SU-DHL-6 (cell line): Measurements from ENCODE around the gene HHAT.

Experiments used
- H2AFZ ChIP-seq: fragments of 200-600 bp; sonication (generic); 2 replicates; pipeline ENCODE4 v1.6.1; 2014; ENCODE audit warnings: low read depth, mild to moderate bottlenecking, moderate library complexity, mixed read lengths, antibody characterized with exemption, low read length; ENCODE audit not compliant: severe bottlenecking
- H3F3A ChIP-seq: fragments of 200-600 bp; shearing (Covaris generic); 2 replicates; pipeline ENCODE4 v1.6.0; 2016; ENCODE audit warnings: antibody characterized with exemption, mild to moderate bottlenecking; ENCODE audit not compliant: insufficient read depth
- H3K27ac ChIP-seq: fragments of 200-600 bp; sonication (generic); 2 replicates; pipeline ENCODE4 v1.5.1; 2016; ENCODE audit warnings: low read depth, mild to moderate bottlenecking, low read length, moderate library complexity, mixed read lengths
- H3K27me3 ChIP-seq: fragments of 200-600 bp; sonication (generic), shearing (Covaris generic); 2 replicates; pipeline ENCODE4 v1.6.0; 2014; ENCODE audit warnings: mild to moderate bottlenecking, low read length
- H3K36me3 ChIP-seq: fragments of 200-600 bp; sonication (generic); 2 replicates; pipeline ENCODE4 v1.6.1; 2014; ENCODE audit warnings: mild to moderate bottlenecking, low read length, mixed read lengths
- H3K4me2 ChIP-seq: fragments of 300-600, 200-600 bp; shearing (Covaris generic), sonication (generic); 2 replicates; pipeline ENCODE4 v1.6.0; 2014; ENCODE audit warnings: low read length, low read depth, mild to moderate bottlenecking; ENCODE audit not compliant: poor library complexity, severe bottlenecking
- H3K4me3 ChIP-seq: fragments of 200-600 bp; sonication (generic); 2 replicates; pipeline ENCODE4 v1.5.1; 2014; ENCODE audit warnings: antibody characterized with exemption, low read length, mild to moderate bottlenecking, mixed read lengths; ENCODE audit not compliant: insufficient read depth, poor library complexity, severe bottlenecking
- H3K79me2 ChIP-seq: fragments of 200-600 bp; sonication (generic); 2 replicates; pipeline ENCODE4 v1.6.1; 2014; ENCODE audit warnings: mild to moderate bottlenecking, low read length, moderate library complexity; ENCODE audit not compliant: insufficient read depth
- H3K9ac ChIP-seq: fragments of 200-600 bp; sonication (generic); 2 replicates; pipeline ENCODE4 v1.7.0; 2014; ENCODE audit warnings: mild to moderate bottlenecking, low read length
- H3K9me2 ChIP-seq: fragments of 200-600 bp; sonication (generic); replicated peaks from 2 replicates; pipeline ENCODE4 v1.6.1; 2014; ENCODE audit warnings: low read length; ENCODE audit not compliant: insufficient read depth
- H3K9me3 ChIP-seq: fragments of 200-600 bp; sonication (generic); 2 replicates; pipeline ENCODE4 v1.6.1; 2014; ENCODE audit warnings: low read length, mixed read lengths; ENCODE audit not compliant: insufficient read depth
- H4K20me1 ChIP-seq: fragments of 200-600 bp; sonication (generic); 2 replicates; pipeline ENCODE4 v1.6.1; 2014; ENCODE audit warnings: low read depth, mild to moderate bottlenecking, antibody characterized with exemption, low read length, moderate library complexity, mixed read lengths
- CTCF ChIP-seq: fragments of 200-600 bp; sonication (generic); IDR thresholded peaks from one replicate; pipeline ENCODE4 v1.5.1; 2017; ENCODE audit warnings: antibody characterized with exemption, mild to moderate bottlenecking, low read length, moderate library complexity; ENCODE audit not compliant: insufficient read depth, poor library complexity, severe bottlenecking
- EZH2phosphoT487 ChIP-seq: fragments of 200-600 bp; sonication (generic), shearing (Covaris generic); conservative IDR thresholded peaks from 2 replicates; pipeline ENCODE4 v1.6.1; 2018; ENCODE audit warnings: mild to moderate bottlenecking, antibody characterized with exemption, low read length, moderate library complexity, mixed read lengths

The HHAT gene

GRCh38 chr1:210645582-210646257 lies 317.0 kb downstream of the HHAT start:
- Histone ChIP-seq H4K20me1 (no peaks in the 10 kb centered on the region), H3F3A (no peaks in the 10 kb centered on the region), H3K36me3 (no peaks in the 10 kb centered on the region), H3K4me3 (no peak overlapping the region), H3K27me3 (no peaks in the 10 kb centered on the region), H3K9ac (no peak overlapping the region), H3K9me3 (no peaks in the 10 kb centered on the region), H3K27ac (no peak overlapping the region), H3K4me2 (no peak overlapping the region), H3K79me2 (no peaks in the 10 kb centered on the region), H2AFZ (no peak overlapping the region), H3K9me2 (no peaks in the 10 kb centered on the region)
- TF ChIP-seq EZH2phosphoT487, result no peak
- no peak for TF ChIP-seq CTCF

GRCh38 chr1:210646258-210646616 lies 317.5 kb downstream of the HHAT start:
- H3K27me3 ChIP-seq, result no peaks in the 10 kb centered on the region
- no peaks in the 10 kb centered on the region for H3K36me3 ChIP-seq
- no peaks in the 10 kb centered on the region for H4K20me1 ChIP-seq
- no peak overlapping the region for H3K4me3 ChIP-seq
- no peaks in the 10 kb centered on the region for H3K9me2 ChIP-seq
- TF ChIP-seq EZH2phosphoT487, result no peak
- no peak for TF ChIP-seq CTCF
- H3F3A ChIP-seq, result no peaks in the 10 kb centered on the region
- H2AFZ ChIP-seq, result no peak overlapping the region
- H3K9ac ChIP-seq, result no peak overlapping the region
- no peaks in the 10 kb centered on the region for H3K79me2 ChIP-seq
- H3K9me3 ChIP-seq, result no peaks in the 10 kb centered on the region
- no peak overlapping the region for H3K27ac ChIP-seq
- no peak overlapping the region for H3K4me2 ChIP-seq

GRCh38 chr1:210647406-210648333 lies 319.0 kb downstream of the HHAT start:
- Histone ChIP-seq H2AFZ (no peak overlapping the region), H3K79me2 (no peaks in the 10 kb centered on the region), H4K20me1 (no peaks in the 10 kb centered on the region), H3F3A (no peaks in the 10 kb centered on the region), H3K4me3 (no peak overlapping the region), H3K27ac (no peak overlapping the region), H3K9me3 (no peaks in the 10 kb centered on the region), H3K27me3 (no peaks in the 10 kb centered on the region), H3K9ac (no peak overlapping the region), H3K4me2 (no peak overlapping the region), H3K9me2 (no peaks in the 10 kb centered on the region), H3K36me3 (no peaks in the 10 kb centered on the region)
- TF ChIP-seq CTCF (no peak), EZH2phosphoT487 (no peak)
